GM23338 (cell line): ENCODE measurements around the gene DNAH17. TPM values are rescaled to one million over a fixed set of nuclear protein-coding genes. Genes with fewer than 3 reads are reported as not detected.

Experiments
- ATAC-seq: fragments of 200-7000 bp; cut with Tn5 transposase; 3 replicates; pipeline ENCODE4 v1.9.1; 2020
- DNase-seq: peaks from one replicate; pipeline ENCODE4 v3.0.0-alpha.2; 2015; ENCODE audit warnings: low spot score
- H2AFZ ChIP-seq: fragments of 200-600 bp; sonication (generic); 2 replicates; pipeline ENCODE4 v1.8.0; 2016; ENCODE audit warnings: antibody characterized with exemption, mild to moderate bottlenecking, moderate library complexity
- H3F3A ChIP-seq: fragments of 200-600 bp; sonication (generic); replicated peaks from 2 replicates; pipeline ENCODE4 v1.8.0; 2017; ENCODE audit warnings: antibody characterized with exemption, mixed run types, low read depth
- H3K27ac ChIP-seq: fragments of 200-600 bp; sonication (generic); 2 replicates; pipeline ENCODE4 v1.6.1; 2016; ENCODE audit warnings: low read depth
- H3K27me3 ChIP-seq: fragments of 200-600 bp; sonication (generic); 2 replicates; pipeline ENCODE4 v1.8.0; 2016; ENCODE audit warnings: mild to moderate bottlenecking, mixed run types, moderate library complexity; ENCODE audit not compliant: insufficient read depth
- H3K36me3 ChIP-seq: fragments of 200-600 bp; sonication (generic); 2 replicates; pipeline ENCODE4 v1.8.0; 2016; ENCODE audit warnings: mild to moderate bottlenecking; ENCODE audit not compliant: insufficient read depth
- H3K4me1 ChIP-seq: fragments of 200-600 bp; sonication (generic); 2 replicates; pipeline ENCODE4 v1.8.0; 2016; ENCODE audit warnings: mild to moderate bottlenecking, moderate library complexity; ENCODE audit not compliant: insufficient read depth
- H3K4me2 ChIP-seq: fragments of 200-600 bp; sonication (generic); 2 replicates; pipeline ENCODE4 v1.7.1; 2017; ENCODE audit warnings: mixed run types
- H3K4me3 ChIP-seq: fragments of 200-600 bp; sonication (generic); 2 replicates; pipeline ENCODE4 v1.6.1; 2016; ENCODE audit warnings: mixed run types
- H3K79me2 ChIP-seq: fragments of 200-600 bp; sonication (generic); replicated peaks from 2 replicates; pipeline ENCODE4 v1.8.0; 2017; ENCODE audit warnings: mild to moderate bottlenecking; ENCODE audit not compliant: insufficient read depth
- H3K9me2 ChIP-seq: fragments of 200-600 bp; sonication (generic); 2 replicates; pipeline ENCODE4 v1.8.0; 2017; ENCODE audit not compliant: insufficient read depth
- H4K20me1 ChIP-seq: fragments of 200-600 bp; sonication (generic); replicated peaks from 2 replicates; pipeline ENCODE4 v1.8.0; 2017; ENCODE audit warnings: mild to moderate bottlenecking; ENCODE audit not compliant: insufficient read depth
- H3K27ac Mint-ChIP-seq: 2 replicates; pipeline ENCODE4 v1.8.0; 2020; ENCODE audit warnings: inconsistent platforms, mild to moderate bottlenecking, moderate library complexity, mixed read lengths
- H3K27me3 Mint-ChIP-seq: 3 replicates; pipeline ENCODE4 v1.8.0; 2022; ENCODE audit warnings: low read depth, mild to moderate bottlenecking, moderate library complexity, mixed read lengths, inconsistent platforms; ENCODE audit not compliant: insufficient read depth, poor library complexity
- H3K36me3 Mint-ChIP-seq: 3 replicates; pipeline ENCODE4 v1.8.0; 2021; ENCODE audit warnings: low read depth, mild to moderate bottlenecking, inconsistent platforms, moderate library complexity, mixed read lengths
- H3K4me1 Mint-ChIP-seq: 3 replicates; pipeline ENCODE4 v1.8.0; 2020; ENCODE audit warnings: mild to moderate bottlenecking, inconsistent platforms, mixed read lengths
- H3K4me3 Mint-ChIP-seq: 3 replicates; pipeline ENCODE4 v1.8.0; 2021; ENCODE audit warnings: moderate library complexity, mild to moderate bottlenecking, inconsistent platforms, mixed read lengths
- H3K9me3 Mint-ChIP-seq: 3 replicates; pipeline ENCODE4 v1.8.0; 2020; ENCODE audit warnings: moderate library complexity, mild to moderate bottlenecking, inconsistent platforms, mixed read lengths
- EZH2phosphoT487 ChIP-seq: fragments of 200-600 bp; sonication (generic); IDR thresholded peaks from one replicate; pipeline ENCODE4 v1.8.1; 2018; ENCODE audit warnings: antibody characterized with exemption; ENCODE audit not compliant: unreplicated experiment
- JUNB ChIP-seq: IDR thresholded peaks from one replicate; pipeline ENCODE4 v1.6.1; 2016; ENCODE audit warnings: antibody characterized with exemption; ENCODE audit not compliant: unreplicated experiment
- POLR2AphosphoS5 ChIP-seq: IDR thresholded peaks from 2 replicates; pipeline ENCODE4 v1.6.1; 2016; ENCODE audit warnings: antibody characterized with exemption, low read depth
- STAT1 ChIP-seq: IDR thresholded peaks from one replicate; pipeline ENCODE4 v1.6.1; 2016; ENCODE audit warnings: antibody characterized with exemption; ENCODE audit not compliant: unreplicated experiment
- ZNF331 ChIP-seq: fragments of 250-450 bp; sonication (Bioruptor Pico); IDR thresholded peaks from 2 replicates; pipeline ENCODE4 v1.5.0; 2020; ENCODE audit warnings: low read depth, mild to moderate bottlenecking, moderate library complexity
- polyA plus RNA-seq: library from polyadenylated mRNA; unstranded; fragments of >200 nt; fragmentation: Nextera tagmentation; extraction: Ambion mirVana; gene quantifications from 2 replicates; pipeline ENCODE4 v1.2.1, GENCODE V29; 2016
- total RNA-seq: library from RNA; depleted of rRNA; stranded (reverse); fragments of >200 nt; shearing (Covaris generic); gene quantifications from 2 replicates; pipeline ENCODE4 v1.2.3, GENCODE V29; 2014
- TF ChIP-seq, protein P1 (sequence below): fragments of 250-450 bp; sonication (Bioruptor Pico); IDR thresholded peaks from 2 replicates; pipeline ENCODE4 v1.5.0; 2020; ENCODE audit warnings: mild to moderate bottlenecking, moderate library complexity
- TF ChIP-seq, protein P2 (sequence below): IDR thresholded peaks from one replicate; pipeline ENCODE4 v1.6.1; 2018; ENCODE audit warnings: antibody characterized with exemption; ENCODE audit not compliant: unreplicated experiment
- TF ChIP-seq, protein P3 (sequence below): IDR thresholded peaks from 2 replicates; pipeline ENCODE4 v1.6.1; 2016; ENCODE audit warnings: antibody characterized with exemption
- TF ChIP-seq, protein P4 (sequence below), 2 experiments: fragments of 200-600 bp in 1 of 2; sonication (generic) in 1 of 2; conservative IDR thresholded peaks; 2 replicates each; pipeline versions ENCODE4 v1.5.1 to v1.6.1; 2016 to 2017; ENCODE audit warnings: antibody characterized with exemption in 2 of 2, low read depth in 2 of 2, mild to moderate bottlenecking in 2 of 2, moderate library complexity in 1 of 2

Gene DNAH17
- total and polyA plus RNA-seq, 2 experiments from 2014 or later = 0.59 to 2.0 TPM

DNA sequence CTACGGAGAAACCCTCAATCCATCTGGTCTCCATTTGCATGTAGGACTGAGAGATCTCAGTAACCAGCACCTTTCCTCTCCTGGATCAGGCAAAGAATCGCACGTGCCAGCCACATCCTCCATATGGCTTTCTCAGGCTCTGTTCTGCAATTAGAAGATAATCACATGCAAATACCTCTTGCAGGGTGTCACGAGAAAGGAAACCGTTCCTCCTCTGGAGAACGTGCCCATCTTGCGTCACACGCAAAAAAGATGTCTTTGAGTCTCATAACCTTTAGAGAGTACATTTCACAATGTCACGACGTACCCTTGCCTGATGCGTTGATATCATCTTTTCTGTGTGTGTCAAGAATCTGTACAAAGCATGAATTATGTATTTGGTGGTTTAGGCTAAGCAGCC is 36.2 kb upstream of the DNAH17 start:
- H3K27ac Mint-ChIP-seq = no peak overlapping the region
- H3K4me3 Mint-ChIP-seq = no peak overlapping the region
- ATAC-seq (no peak), DNase-seq (no peak)
- Histone ChIP-seq H3K4me1 (no peaks in the 10 kb centered on the region), H3K4me3 (no peak overlapping the region), H3K27me3 (no peaks in the 10 kb centered on the region), H2AFZ (no peak overlapping the region), H3K27ac (no peak overlapping the region), H3F3A (no peaks in the 10 kb centered on the region), H3K4me2 (no peak overlapping the region), H3K9me2 (no peaks in the 10 kb centered on the region), H3K79me2 (no peaks in the 10 kb centered on the region), H3K36me3 (no peaks in the 10 kb centered on the region), H4K20me1 (no peaks in the 10 kb centered on the region)
- H3K4me1 Mint-ChIP-seq = peaks cover 10% of the 10 kb centered on the region
- H3K9me3 Mint-ChIP-seq = no peaks in the 10 kb centered on the region; the same call in 2 of the 3 replicates
- H3K36me3 Mint-ChIP-seq = no peaks in the 10 kb centered on the region
- TF ChIP-seq, protein P1, sequence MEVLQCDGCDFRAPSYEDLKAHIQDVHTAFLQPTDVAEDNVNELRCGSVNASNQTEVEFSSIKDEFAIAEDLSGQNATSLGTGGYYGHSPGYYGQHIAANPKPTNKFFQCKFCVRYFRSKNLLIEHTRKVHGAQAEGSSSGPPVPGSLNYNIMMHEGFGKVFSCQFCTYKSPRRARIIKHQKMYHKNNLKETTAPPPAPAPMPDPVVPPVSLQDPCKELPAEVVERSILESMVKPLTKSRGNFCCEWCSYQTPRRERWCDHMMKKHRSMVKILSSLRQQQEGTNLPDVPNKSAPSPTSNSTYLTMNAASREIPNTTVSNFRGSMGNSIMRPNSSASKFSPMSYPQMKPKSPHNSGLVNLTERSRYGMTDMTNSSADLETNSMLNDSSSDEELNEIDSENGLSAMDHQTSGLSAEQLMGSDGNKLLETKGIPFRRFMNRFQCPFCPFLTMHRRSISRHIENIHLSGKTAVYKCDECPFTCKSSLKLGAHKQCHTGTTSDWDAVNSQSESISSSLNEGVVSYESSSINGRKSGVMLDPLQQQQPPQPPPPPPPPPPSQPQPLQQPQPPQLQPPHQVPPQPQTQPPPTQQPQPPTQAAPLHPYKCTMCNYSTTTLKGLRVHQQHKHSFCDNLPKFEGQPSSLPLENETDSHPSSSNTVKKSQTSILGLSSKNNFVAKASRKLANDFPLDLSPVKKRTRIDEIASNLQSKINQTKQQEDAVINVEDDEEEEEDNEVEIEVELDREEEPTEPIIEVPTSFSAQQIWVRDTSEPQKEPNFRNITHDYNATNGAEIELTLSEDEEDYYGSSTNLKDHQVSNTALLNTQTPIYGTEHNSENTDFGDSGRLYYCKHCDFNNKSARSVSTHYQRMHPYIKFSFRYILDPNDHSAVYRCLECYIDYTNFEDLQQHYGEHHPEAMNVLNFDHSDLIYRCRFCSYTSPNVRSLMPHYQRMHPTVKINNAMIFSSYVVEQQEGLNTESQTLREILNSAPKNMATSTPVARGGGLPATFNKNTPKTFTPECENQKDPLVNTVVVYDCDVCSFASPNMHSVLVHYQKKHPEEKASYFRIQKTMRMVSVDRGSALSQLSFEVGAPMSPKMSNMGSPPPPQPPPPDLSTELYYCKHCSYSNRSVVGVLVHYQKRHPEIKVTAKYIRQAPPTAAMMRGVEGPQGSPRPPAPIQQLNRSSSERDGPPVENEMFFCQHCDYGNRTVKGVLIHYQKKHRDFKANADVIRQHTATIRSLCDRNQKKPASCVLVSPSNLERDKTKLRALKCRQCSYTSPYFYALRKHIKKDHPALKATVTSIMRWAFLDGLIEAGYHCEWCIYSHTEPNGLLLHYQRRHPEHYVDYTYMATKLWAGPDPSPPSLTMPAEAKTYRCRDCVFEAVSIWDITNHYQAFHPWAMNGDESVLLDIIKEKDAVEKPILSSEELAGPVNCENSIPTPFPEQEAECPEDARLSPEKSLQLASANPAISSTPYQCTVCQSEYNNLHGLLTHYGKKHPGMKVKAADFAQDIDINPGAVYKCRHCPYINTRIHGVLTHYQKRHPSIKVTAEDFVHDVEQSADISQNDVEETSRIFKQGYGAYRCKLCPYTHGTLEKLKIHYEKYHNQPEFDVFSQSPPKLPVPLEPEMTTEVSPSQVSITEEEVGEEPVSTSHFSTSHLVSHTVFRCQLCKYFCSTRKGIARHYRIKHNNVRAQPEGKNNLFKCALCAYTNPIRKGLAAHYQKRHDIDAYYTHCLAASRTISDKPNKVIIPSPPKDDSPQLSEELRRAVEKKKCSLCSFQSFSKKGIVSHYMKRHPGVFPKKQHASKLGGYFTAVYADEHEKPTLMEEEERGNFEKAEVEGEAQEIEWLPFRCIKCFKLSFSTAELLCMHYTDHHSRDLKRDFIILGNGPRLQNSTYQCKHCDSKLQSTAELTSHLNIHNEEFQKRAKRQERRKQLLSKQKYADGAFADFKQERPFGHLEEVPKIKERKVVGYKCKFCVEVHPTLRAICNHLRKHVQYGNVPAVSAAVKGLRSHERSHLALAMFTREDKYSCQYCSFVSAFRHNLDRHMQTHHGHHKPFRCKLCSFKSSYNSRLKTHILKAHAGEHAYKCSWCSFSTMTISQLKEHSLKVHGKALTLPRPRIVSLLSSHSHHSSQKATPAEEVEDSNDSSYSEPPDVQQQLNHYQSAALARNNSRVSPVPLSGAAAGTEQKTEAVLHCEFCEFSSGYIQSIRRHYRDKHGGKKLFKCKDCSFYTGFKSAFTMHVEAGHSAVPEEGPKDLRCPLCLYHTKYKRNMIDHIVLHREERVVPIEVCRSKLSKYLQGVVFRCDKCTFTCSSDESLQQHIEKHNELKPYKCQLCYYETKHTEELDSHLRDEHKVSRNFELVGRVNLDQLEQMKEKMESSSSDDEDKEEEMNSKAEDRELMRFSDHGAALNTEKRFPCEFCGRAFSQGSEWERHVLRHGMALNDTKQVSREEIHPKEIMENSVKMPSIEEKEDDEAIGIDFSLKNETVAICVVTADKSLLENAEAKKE (CRISPR knock-in tag) = no peak
- no peak for TF ChIP-seq ZNF331 (CRISPR knock-in tag)
- TF ChIP-seq, protein P2, sequence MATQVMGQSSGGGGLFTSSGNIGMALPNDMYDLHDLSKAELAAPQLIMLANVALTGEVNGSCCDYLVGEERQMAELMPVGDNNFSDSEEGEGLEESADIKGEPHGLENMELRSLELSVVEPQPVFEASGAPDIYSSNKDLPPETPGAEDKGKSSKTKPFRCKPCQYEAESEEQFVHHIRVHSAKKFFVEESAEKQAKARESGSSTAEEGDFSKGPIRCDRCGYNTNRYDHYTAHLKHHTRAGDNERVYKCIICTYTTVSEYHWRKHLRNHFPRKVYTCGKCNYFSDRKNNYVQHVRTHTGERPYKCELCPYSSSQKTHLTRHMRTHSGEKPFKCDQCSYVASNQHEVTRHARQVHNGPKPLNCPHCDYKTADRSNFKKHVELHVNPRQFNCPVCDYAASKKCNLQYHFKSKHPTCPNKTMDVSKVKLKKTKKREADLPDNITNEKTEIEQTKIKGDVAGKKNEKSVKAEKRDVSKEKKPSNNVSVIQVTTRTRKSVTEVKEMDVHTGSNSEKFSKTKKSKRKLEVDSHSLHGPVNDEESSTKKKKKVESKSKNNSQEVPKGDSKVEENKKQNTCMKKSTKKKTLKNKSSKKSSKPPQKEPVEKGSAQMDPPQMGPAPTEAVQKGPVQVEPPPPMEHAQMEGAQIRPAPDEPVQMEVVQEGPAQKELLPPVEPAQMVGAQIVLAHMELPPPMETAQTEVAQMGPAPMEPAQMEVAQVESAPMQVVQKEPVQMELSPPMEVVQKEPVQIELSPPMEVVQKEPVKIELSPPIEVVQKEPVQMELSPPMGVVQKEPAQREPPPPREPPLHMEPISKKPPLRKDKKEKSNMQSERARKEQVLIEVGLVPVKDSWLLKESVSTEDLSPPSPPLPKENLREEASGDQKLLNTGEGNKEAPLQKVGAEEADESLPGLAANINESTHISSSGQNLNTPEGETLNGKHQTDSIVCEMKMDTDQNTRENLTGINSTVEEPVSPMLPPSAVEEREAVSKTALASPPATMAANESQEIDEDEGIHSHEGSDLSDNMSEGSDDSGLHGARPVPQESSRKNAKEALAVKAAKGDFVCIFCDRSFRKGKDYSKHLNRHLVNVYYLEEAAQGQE = no peak
- TF ChIP-seq POLR2AphosphoS5 = no peak
- TF ChIP-seq JUNB = no peak
- TF ChIP-seq EZH2phosphoT487 = no peak
- TF ChIP-seq STAT1 = no peak
- TF ChIP-seq, protein P3, sequence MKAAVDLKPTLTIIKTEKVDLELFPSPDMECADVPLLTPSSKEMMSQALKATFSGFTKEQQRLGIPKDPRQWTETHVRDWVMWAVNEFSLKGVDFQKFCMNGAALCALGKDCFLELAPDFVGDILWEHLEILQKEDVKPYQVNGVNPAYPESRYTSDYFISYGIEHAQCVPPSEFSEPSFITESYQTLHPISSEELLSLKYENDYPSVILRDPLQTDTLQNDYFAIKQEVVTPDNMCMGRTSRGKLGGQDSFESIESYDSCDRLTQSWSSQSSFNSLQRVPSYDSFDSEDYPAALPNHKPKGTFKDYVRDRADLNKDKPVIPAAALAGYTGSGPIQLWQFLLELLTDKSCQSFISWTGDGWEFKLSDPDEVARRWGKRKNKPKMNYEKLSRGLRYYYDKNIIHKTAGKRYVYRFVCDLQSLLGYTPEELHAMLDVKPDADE = no peak
- TF ChIP-seq, protein P4, sequence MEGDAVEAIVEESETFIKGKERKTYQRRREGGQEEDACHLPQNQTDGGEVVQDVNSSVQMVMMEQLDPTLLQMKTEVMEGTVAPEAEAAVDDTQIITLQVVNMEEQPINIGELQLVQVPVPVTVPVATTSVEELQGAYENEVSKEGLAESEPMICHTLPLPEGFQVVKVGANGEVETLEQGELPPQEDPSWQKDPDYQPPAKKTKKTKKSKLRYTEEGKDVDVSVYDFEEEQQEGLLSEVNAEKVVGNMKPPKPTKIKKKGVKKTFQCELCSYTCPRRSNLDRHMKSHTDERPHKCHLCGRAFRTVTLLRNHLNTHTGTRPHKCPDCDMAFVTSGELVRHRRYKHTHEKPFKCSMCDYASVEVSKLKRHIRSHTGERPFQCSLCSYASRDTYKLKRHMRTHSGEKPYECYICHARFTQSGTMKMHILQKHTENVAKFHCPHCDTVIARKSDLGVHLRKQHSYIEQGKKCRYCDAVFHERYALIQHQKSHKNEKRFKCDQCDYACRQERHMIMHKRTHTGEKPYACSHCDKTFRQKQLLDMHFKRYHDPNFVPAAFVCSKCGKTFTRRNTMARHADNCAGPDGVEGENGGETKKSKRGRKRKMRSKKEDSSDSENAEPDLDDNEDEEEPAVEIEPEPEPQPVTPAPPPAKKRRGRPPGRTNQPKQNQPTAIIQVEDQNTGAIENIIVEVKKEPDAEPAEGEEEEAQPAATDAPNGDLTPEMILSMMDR (conservative IDR thresholded peaks at IDR 0.05; ENCODE audit: low read depth in 2 of 2) = no peak
- H3K27me3 Mint-ChIP-seq = peaks cover 16% of the 10 kb centered on the region
